ENCODE measurements around the gene BSG. TPM values are rescaled to one million over a fixed set of nuclear protein-coding genes. Genes with fewer than 3 reads are reported as not detected.

Gene BSG
- total RNA-seq, 1 experiment from 2014 or later, result 823 TPM

DNA sequence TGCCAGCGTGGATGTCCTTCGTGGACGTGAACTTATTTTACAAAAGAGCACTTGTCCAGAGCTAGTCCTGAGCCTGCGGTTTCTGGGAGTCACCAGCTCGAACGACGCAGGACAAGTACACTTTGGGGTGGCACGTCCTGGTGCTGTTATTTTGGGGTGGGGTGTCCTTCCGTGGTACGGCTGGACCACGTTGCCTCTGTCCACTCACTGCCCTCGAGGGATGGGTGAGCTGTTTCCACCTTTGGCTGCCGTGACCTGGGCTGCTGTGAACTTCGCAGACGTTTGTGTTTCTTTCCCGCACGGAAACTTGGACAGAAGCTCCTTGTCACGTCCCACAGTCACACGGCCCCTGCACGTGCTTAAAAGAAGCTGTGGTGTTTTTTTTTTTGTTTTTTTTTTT is 17.6 kb upstream of the BSG start:
- H3K4me3 ChIP-seq, result no peak overlapping the region
- H2AFZ ChIP-seq, result no peak overlapping the region
- no peaks in the 10 kb centered on the region for H3K27me3 ChIP-seq (ENCODE audit: insufficient read depth, low read depth)
- peaks cover 24% of the 10 kb centered on the region for H3K4me1 ChIP-seq (replicated peaks; ENCODE audit: insufficient read depth)
- H3K9me3 ChIP-seq (ENCODE audit: insufficient read depth, low read depth), result no peaks in the 10 kb centered on the region
- H3K79me2 ChIP-seq (ENCODE audit: low read depth), result no peaks in the 10 kb centered on the region
- POLR2A ChIA-PET (ENCODE audit: unreplicated experiment), result no interaction called here
- no peaks in the 10 kb centered on the region for H3K36me3 ChIP-seq (ENCODE audit: low read depth)
- H4K20me1 ChIP-seq (ENCODE audit: insufficient read depth), result no peaks in the 10 kb centered on the region
- peaks cover 13% of the 10 kb centered on the region; the same call in 1 of the 2 replicates for H3F3A ChIP-seq (ENCODE audit: insufficient read depth, low read depth)
- no peaks in the 10 kb centered on the region for H3K9me2 ChIP-seq (ENCODE audit: insufficient read depth)
- H3K27ac ChIP-seq, result no peak overlapping the region
- H3K4me2 ChIP-seq, result no peak overlapping the region
- no TSS peak for BruUV-seq (replicated peaks)
- CTCF ChIA-PET, result interaction anchor here (0.5 kb wide), 1 partner anchor 304 kb away, joined by 5 read pairs; no protein-coding TSS in a partner anchor
- TF ChIP-seq, protein P1, sequence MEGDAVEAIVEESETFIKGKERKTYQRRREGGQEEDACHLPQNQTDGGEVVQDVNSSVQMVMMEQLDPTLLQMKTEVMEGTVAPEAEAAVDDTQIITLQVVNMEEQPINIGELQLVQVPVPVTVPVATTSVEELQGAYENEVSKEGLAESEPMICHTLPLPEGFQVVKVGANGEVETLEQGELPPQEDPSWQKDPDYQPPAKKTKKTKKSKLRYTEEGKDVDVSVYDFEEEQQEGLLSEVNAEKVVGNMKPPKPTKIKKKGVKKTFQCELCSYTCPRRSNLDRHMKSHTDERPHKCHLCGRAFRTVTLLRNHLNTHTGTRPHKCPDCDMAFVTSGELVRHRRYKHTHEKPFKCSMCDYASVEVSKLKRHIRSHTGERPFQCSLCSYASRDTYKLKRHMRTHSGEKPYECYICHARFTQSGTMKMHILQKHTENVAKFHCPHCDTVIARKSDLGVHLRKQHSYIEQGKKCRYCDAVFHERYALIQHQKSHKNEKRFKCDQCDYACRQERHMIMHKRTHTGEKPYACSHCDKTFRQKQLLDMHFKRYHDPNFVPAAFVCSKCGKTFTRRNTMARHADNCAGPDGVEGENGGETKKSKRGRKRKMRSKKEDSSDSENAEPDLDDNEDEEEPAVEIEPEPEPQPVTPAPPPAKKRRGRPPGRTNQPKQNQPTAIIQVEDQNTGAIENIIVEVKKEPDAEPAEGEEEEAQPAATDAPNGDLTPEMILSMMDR (conservative IDR thresholded peaks at IDR 0.05), result no peak
- no peak for TF ChIP-seq EZH2 (IDR thresholded peaks at IDR 0.05; ENCODE audit: low read depth)
- DNase-seq, result no peak
- intact Hi-C loops (cut with micrococcal nuclease; ENCODE audit: unreplicated experiment), result no loop called here

DNA sequence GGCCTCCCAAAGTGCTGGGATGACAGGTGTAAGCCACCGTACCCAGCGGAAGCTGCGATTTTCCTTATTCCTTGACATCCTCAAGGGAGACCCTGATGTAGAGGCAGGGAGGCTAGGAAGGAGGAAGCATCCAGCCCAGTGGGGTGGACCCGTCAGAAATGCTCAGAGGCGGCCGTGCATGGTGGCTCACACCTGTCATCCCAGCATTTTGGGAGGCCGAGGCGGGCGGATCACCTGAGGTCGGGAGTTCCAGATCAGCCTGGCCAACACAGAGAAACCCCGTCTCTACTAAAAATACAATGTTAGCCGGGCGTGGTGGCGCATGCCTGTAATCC is 17.0 kb upstream of the BSG start:
- ChIA-PET POLR2A (ENCODE audit: unreplicated experiment) (interaction anchor here (0.6 to 0.9 kb wide), 5 partner anchors 19 to 121 kb away, joined by 4 to 12 read pairs (median 8); partner anchors contain the start of genes FSTL3 and HCN2), CTCF (interaction anchor here (0.6 to 0.9 kb wide), 3 partner anchors 25 to 1031 kb away, joined by 3 read pairs; no protein-coding TSS in a partner anchor)
- H3K4me3 ChIP-seq, result no peak overlapping the region
- no peaks in the 10 kb centered on the region for H3K79me2 ChIP-seq (ENCODE audit: low read depth)
- no TSS peak for BruUV-seq (replicated peaks)
- H3K9me2 ChIP-seq (ENCODE audit: insufficient read depth), result no peaks in the 10 kb centered on the region
- intact Hi-C loops (cut with micrococcal nuclease; ENCODE audit: unreplicated experiment), result no loop called here
- H3F3A ChIP-seq (ENCODE audit: insufficient read depth, low read depth), result peaks cover 16% of the 10 kb centered on the region; the same call in 1 of the 2 replicates
- no peak overlapping the region for H3K4me2 ChIP-seq
- no peaks in the 10 kb centered on the region for H3K27me3 ChIP-seq (ENCODE audit: insufficient read depth, low read depth)
- DNase-seq, result no peak
- H2AFZ ChIP-seq, result no peak overlapping the region
- no peaks in the 10 kb centered on the region for H3K36me3 ChIP-seq (ENCODE audit: low read depth)
- no peak overlapping the region for H3K27ac ChIP-seq
- no peaks in the 10 kb centered on the region for H4K20me1 ChIP-seq (ENCODE audit: insufficient read depth)
- TF ChIP-seq, protein P1 (conservative IDR thresholded peaks at IDR 0.05), result no peak
- no peak for TF ChIP-seq EZH2 (IDR thresholded peaks at IDR 0.05; ENCODE audit: low read depth)
- H3K4me1 ChIP-seq (replicated peaks; ENCODE audit: insufficient read depth), result peaks cover 24% of the 10 kb centered on the region
- H3K9me3 ChIP-seq (ENCODE audit: insufficient read depth, low read depth), result no peaks in the 10 kb centered on the region

DNA sequence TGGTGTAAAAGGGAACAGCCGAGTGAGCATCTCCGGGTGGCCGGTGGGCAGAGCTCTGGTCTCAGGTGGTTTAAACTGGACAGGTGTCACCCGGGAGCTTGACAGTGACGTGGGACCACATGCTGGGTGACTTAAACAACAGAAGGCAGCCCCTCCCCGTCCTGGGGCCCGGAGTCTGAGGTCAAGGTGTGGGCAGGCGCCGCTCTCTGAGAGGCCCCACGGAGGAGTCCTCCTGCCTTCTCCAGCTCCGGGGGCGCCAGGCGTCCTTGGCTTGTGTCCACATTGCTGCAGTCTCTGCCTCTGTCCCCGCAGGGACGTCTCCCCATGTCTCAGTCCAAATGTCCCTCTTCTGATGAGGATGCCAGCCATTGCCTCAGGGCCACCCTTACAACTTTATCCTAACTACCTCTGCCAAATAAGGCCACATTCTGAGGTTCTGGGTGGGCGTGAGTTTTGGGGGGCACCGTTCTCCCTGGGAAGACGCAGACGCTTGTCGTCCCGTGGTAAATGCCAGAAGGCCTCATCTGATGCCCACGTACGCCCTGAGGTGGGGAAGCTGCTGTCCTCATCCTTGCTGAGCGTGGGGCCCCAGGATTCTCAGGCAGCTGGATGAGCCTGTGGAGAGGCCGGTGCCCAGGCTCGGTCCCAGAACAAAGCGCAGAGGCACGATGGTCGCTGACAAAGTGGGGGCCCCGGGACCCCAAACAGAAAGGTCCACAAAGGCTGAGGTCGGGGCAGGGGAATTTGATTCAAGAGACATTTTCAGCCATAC is 15.6 kb upstream of the BSG start:
- Histone ChIP-seq H3K27ac (no peak overlapping the region), H3K4me1 (replicated peaks; ENCODE audit: insufficient read depth) (peaks cover 24% of the 10 kb centered on the region), H3F3A (ENCODE audit: insufficient read depth, low read depth) (peaks cover 16% of the 10 kb centered on the region; the same call in 1 of the 2 replicates), H3K36me3 (ENCODE audit: low read depth) (no peaks in the 10 kb centered on the region), H3K9me3 (ENCODE audit: insufficient read depth, low read depth) (no peaks in the 10 kb centered on the region), H2AFZ (no peak overlapping the region), H3K4me2 (peak overlapping the region; percentile 46), H4K20me1 (ENCODE audit: insufficient read depth) (no peaks in the 10 kb centered on the region), H3K4me3 (no peak overlapping the region), H3K27me3 (ENCODE audit: insufficient read depth, low read depth) (no peaks in the 10 kb centered on the region), H3K79me2 (ENCODE audit: low read depth) (no peaks in the 10 kb centered on the region), H3K9me2 (ENCODE audit: insufficient read depth) (no peaks in the 10 kb centered on the region)
- TF ChIP-seq, protein P1 (conservative IDR thresholded peaks at IDR 0.05), result no peak
- no peak for TF ChIP-seq EZH2 (IDR thresholded peaks at IDR 0.05; ENCODE audit: low read depth)
- intact Hi-C loops (cut with micrococcal nuclease; ENCODE audit: unreplicated experiment), result no loop called here
- ChIA-PET POLR2A (ENCODE audit: unreplicated experiment) (interaction anchor here (1.1 kb wide), 1 partner anchor 15 kb away, joined by 4 read pairs; no protein-coding TSS in a partner anchor), CTCF (no interaction called here)
- BruUV-seq (replicated peaks), result no TSS peak
- DNase-seq, result peak in 1 of 2 experiments; percentile 30
